ENCODE data around the gene DDX41. TPM values are rescaled to one million over a fixed set of nuclear protein-coding genes. Genes with fewer than 3 reads are reported as not detected.

Gene DDX41
- total and polyA plus RNA-seq, 2 donors (not counting 3 experiments of a cell fraction or from before 2014, with no cell fraction given), result 103 to 118 TPM

DNA sequence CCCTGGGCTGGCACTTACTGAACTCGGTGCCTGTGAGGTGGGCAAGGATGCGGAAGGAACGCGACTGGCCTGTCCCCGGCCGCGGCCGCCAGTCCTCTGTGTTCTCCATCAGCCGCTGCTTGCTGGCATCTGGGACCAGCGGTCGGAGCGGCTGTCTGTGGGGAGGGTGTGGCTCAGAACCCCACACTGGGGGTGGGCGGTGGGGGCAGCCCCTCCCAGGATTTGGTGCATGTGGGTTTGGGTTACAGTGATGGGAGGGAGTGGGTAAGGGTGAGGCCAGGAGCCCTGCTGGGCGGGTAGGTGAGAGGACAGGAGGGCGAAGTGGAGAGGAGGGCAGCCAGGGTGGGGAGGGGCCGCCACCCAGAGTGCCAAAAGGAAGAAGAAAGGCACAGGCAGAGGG is 25.8 kb downstream of the DDX41 start:
- peaks cover 46% of the 10 kb centered on the region for H3K4me1 ChIP-seq (ENCODE audit: control insufficient read depth, extremely low read depth, insufficient read depth, low read length)
- no TSS peak for BruUV-seq (replicated peaks)
- DNase-seq (ENCODE audit: low read depth, low spot score), result no peak
- no peak overlapping the region for H2AFZ ChIP-seq (ENCODE audit: low read depth, low read length)
- H3K4me3 ChIP-seq (replicated peaks in 1 of 3; ENCODE audit: insufficient read depth in 1 of 3, low read depth in 1 of 3, low read length in 3 of 3), result no peak overlapping the region
- H3K27ac ChIP-seq (ENCODE audit: insufficient read depth, low read depth, low read length), result no peak overlapping the region
- peaks cover 22 to 43% of the 10 kb centered on the region in 2 experiments for H3K36me3 ChIP-seq (ENCODE audit: control insufficient read depth in 2 of 2, extremely low read depth in 1 of 2, insufficient read depth in 2 of 2, low read length in 2 of 2)
- no peak for FAIRE-seq
- CTCF ChIA-PET, result interaction anchor here (0.7 to 5.3 kb wide), 6 partner anchors 11 to 35 kb away, joined by 3 to 58 read pairs (median 4); partner anchors contain the start of gene DOK3
- H3K79me2 ChIP-seq (ENCODE audit: control insufficient read depth, insufficient read depth, low read length), result peaks cover 41% of the 10 kb centered on the region
- H3K27me3 ChIP-seq (ENCODE audit: control insufficient read depth in 2 of 2, insufficient read depth in 2 of 2, low read length in 2 of 2), result no peaks in the 10 kb centered on the region
- H3K9me3 ChIP-seq (replicated peaks; ENCODE audit: control insufficient read depth, insufficient read depth, low read length), result no peaks in the 10 kb centered on the region
- TF ChIP-seq EZH2 (IDR thresholded peaks at IDR 0.05; ENCODE audit: borderline replicate concordance, low read depth, low read length, severe bottlenecking) (no peak), POLR2A (IDR thresholded peaks at IDR 0.05; ENCODE audit: low read depth, low read length) (no peak), POLR2AphosphoS5 (IDR thresholded peaks at IDR 0.05; ENCODE audit: insufficient read depth, low read depth, low read length) (no peak), JUN (IDR thresholded peaks at IDR 0.05; ENCODE audit: borderline replicate concordance, insufficient read depth, insufficient read length, low read depth) (no peak), FOS (IDR thresholded peaks at IDR 0.05; ENCODE audit: borderline replicate concordance, insufficient read depth, low read length) (no peak), GATA2 (IDR thresholded peaks at IDR 0.05; ENCODE audit: insufficient read depth, insufficient read length, low read depth, low read length) (no peak), MYC (IDR thresholded peaks at IDR 0.05; ENCODE audit: low read depth, low read length) (no peak), MAX (IDR thresholded peaks at IDR 0.05; ENCODE audit: insufficient read depth, insufficient read length) (no peak)
- TF ChIP-seq, protein P1, sequence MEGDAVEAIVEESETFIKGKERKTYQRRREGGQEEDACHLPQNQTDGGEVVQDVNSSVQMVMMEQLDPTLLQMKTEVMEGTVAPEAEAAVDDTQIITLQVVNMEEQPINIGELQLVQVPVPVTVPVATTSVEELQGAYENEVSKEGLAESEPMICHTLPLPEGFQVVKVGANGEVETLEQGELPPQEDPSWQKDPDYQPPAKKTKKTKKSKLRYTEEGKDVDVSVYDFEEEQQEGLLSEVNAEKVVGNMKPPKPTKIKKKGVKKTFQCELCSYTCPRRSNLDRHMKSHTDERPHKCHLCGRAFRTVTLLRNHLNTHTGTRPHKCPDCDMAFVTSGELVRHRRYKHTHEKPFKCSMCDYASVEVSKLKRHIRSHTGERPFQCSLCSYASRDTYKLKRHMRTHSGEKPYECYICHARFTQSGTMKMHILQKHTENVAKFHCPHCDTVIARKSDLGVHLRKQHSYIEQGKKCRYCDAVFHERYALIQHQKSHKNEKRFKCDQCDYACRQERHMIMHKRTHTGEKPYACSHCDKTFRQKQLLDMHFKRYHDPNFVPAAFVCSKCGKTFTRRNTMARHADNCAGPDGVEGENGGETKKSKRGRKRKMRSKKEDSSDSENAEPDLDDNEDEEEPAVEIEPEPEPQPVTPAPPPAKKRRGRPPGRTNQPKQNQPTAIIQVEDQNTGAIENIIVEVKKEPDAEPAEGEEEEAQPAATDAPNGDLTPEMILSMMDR (IDR thresholded peaks at IDR 0.05; ENCODE audit: extremely low read depth in 1 of 2, insufficient read depth in 1 of 2, low read depth in 1 of 2, low read length in 2 of 2), result no peak
- H4K20me1 ChIP-seq (replicated peaks; ENCODE audit: control insufficient read depth, extremely low read depth, insufficient read depth, low read length), result no peaks in the 10 kb centered on the region
- intact Hi-C loops (cut with micrococcal nuclease), result loop anchor here (1.0 to 10.0 kb wide), 3 partner anchors 10 to 956 kb away; partner anchors contain the start of genes N4BP3 and RNF44
- POLR2A ChIA-PET, result no interaction called here
- H3K9me1 ChIP-seq (replicated peaks; ENCODE audit: control insufficient read depth, extremely low read depth, insufficient read depth, low read length), result no peaks in the 10 kb centered on the region
- dilution Hi-C loops (cut with MboI; ENCODE audit: extremely low pct_ligation_motif_present, low sequenced_read_pairs), result no loop called here
- no peak overlapping the region for H3K4me2 ChIP-seq (ENCODE audit: insufficient read depth, low read length)
- H3K9ac ChIP-seq (replicated peaks; ENCODE audit: extremely low read depth, insufficient read depth, low read length), result no peak overlapping the region

All from endothelial cell of umbilical vein (primary cell).